Kidney glomerular epithelial cell (primary cell): ENCODE measurements around the gene MARCHF4.
A peak's percentile ranks its signal among the peaks of the same experiment; 100 is the strongest.

Experiments used
- DNase-seq: peaks from one replicate; lab custom pipeline; 2025; lab: John Stamatoyannopoulos, UW

MARCHF4 gene

GRCh38 chr2:216349366-216349765, 22.9 kb downstream of the MARCHF4 start:
- no peak for DNase-seq

GRCh38 chr2:216348756-216349308, 23.5 kb downstream of the MARCHF4 start:
- DNase-seq, result peak; percentile 21

GRCh38 chr2:216346781-216347180, 25.5 kb downstream of the MARCHF4 start:
- DNase-seq, result no peak

- no peak for DNase-seq
These were observed 26.4 kb downstream of the MARCHF4 start for GRCh38 chr2:216345846-216346245.

GRCh38 chr2:216344950-216345300, 27.4 kb downstream of the MARCHF4 start:
- no peak for DNase-seq

GRCh38 chr2:216344206-216344949, 27.9 kb downstream of the MARCHF4 start:
- no peak for DNase-seq

- DNase-seq, result no peak
These were observed 28.9 kb downstream of the MARCHF4 start for GRCh38 chr2:216343221-216343980.

- DNase-seq, result no peak
These were observed 31.2 kb downstream of the MARCHF4 start for GRCh38 chr2:216341121-216341520.

- DNase-seq, result no peak
These were observed 32.0 kb downstream of the MARCHF4 start for GRCh38 chr2:216340280-216340631.

- no peak for DNase-seq
These were observed 32.6 kb downstream of the MARCHF4 start for GRCh38 chr2:216339456-216340279.

- no peak for DNase-seq
These were observed 37.0 kb downstream of the MARCHF4 start for GRCh38 chr2:216335252-216335651.

GRCh38 chr2:216328347-216328746, 43.9 kb downstream of the MARCHF4 start:
- DNase-seq, result no peak

GRCh38 chr2:216327447-216327935, 44.8 kb downstream of the MARCHF4 start:
- DNase-seq, result no peak
